OCI-LY7 (cell line): ENCODE results near the gene SSTR5.

Experiments used
- EZH2phosphoT487 ChIP-seq: fragments of 200-600 bp; sonication (generic); IDR thresholded peaks from 2 replicates; pipeline ENCODE4 v1.6.1; 2018; ENCODE audit warnings: low read depth, borderline replicate concordance, mild to moderate bottlenecking, mixed run types, antibody characterized with exemption, low read length, moderate library complexity, mixed read lengths
- TF ChIP-seq, protein P1 (sequence below): fragments of 200-600 bp; sonication (generic); conservative IDR thresholded peaks from 2 replicates; pipeline ENCODE4 v1.5.1; 2014; ENCODE audit warnings: mild to moderate bottlenecking, antibody characterized with exemption, low read length, moderate library complexity, mixed read lengths

GRCh38 chr16:1084971-1085370 lies 12.4 kb downstream of the SSTR5 start:
- TF ChIP-seq, protein P1, sequence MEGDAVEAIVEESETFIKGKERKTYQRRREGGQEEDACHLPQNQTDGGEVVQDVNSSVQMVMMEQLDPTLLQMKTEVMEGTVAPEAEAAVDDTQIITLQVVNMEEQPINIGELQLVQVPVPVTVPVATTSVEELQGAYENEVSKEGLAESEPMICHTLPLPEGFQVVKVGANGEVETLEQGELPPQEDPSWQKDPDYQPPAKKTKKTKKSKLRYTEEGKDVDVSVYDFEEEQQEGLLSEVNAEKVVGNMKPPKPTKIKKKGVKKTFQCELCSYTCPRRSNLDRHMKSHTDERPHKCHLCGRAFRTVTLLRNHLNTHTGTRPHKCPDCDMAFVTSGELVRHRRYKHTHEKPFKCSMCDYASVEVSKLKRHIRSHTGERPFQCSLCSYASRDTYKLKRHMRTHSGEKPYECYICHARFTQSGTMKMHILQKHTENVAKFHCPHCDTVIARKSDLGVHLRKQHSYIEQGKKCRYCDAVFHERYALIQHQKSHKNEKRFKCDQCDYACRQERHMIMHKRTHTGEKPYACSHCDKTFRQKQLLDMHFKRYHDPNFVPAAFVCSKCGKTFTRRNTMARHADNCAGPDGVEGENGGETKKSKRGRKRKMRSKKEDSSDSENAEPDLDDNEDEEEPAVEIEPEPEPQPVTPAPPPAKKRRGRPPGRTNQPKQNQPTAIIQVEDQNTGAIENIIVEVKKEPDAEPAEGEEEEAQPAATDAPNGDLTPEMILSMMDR = no peak
- no peak for TF ChIP-seq EZH2phosphoT487
